GM19372 (cell line): ENCODE measurements around the gene PROX2.

ENCODE experiments used
- ATAC-seq: cut with Tn5 transposase; IDR thresholded peaks from one replicate; pipeline ENCODE4 v1.9.1; 2021; ENCODE audit warnings: mild to moderate bottlenecking, low read depth, moderate library complexity; ENCODE audit not compliant: unreplicated experiment

PROX2 gene

GRCh38 chr14:74848768-74849167 is 27.2 kb downstream of the PROX2 start:
- no peak for ATAC-seq

GRCh38 chr14:74846968-74847665 is 28.8 kb downstream of the PROX2 start:
- no peak for ATAC-seq

GRCh38 chr14:74846168-74846567 is 29.8 kb downstream of the PROX2 start:
- no peak for ATAC-seq

- ATAC-seq, result no peak
Measured at GRCh38 chr14:74843653-74844052, 32.3 kb downstream of the PROX2 start.

- peak; percentile 79 for ATAC-seq
Measured at GRCh38 chr14:74841230-74842207, 34.4 kb downstream of the PROX2 start.

- no peak for ATAC-seq
Measured at GRCh38 chr14:74840603-74841030, 35.3 kb downstream of the PROX2 start.

- no peak for ATAC-seq
Measured at GRCh38 chr14:74838166-74838565, 37.8 kb downstream of the PROX2 start.

- ATAC-seq, result no peak
Measured at GRCh38 chr14:74836251-74836960, 39.5 kb downstream of the PROX2 start.

GRCh38 chr14:74835645-74836250 is 40.2 kb downstream of the PROX2 start:
- ATAC-seq, result no peak

GRCh38 chr14:74834692-74835392 is 41.1 kb downstream of the PROX2 start:
- no peak for ATAC-seq

- no peak for ATAC-seq
Measured at GRCh38 chr14:74832849-74833248, 43.1 kb downstream of the PROX2 start.

GRCh38 chr14:74829251-74829650 is 46.7 kb downstream of the PROX2 start:
- no peak for ATAC-seq

- ATAC-seq, result no peak
Measured at GRCh38 chr14:74826574-74826973, 49.4 kb downstream of the PROX2 start.
